SU-DHL-6 (cell line): ENCODE data around the gene MLANA.

Experiments used
- CTCF ChIP-seq: fragments of 200-600 bp; sonication (generic); IDR thresholded peaks from one replicate; pipeline ENCODE4 v1.5.1; 2017; ENCODE audit warnings: antibody characterized with exemption, mild to moderate bottlenecking, low read length, moderate library complexity; ENCODE audit not compliant: insufficient read depth, poor library complexity, severe bottlenecking
- EZH2phosphoT487 ChIP-seq: fragments of 200-600 bp; sonication (generic), shearing (Covaris generic); conservative IDR thresholded peaks from 2 replicates; pipeline ENCODE4 v1.6.1; 2018; ENCODE audit warnings: mild to moderate bottlenecking, antibody characterized with exemption, low read length, moderate library complexity, mixed read lengths

- TF ChIP-seq CTCF (no peak), EZH2phosphoT487 (no peak)
Measured at GRCh38 chr9:5908918-5909317, 18.2 kb downstream of the MLANA start.
